Jurkat, Clone E6-1 (cell line): ENCODE results near the gene CD86.
"Not testable (repeated sequence)": the region's sequence is repeated elsewhere in the genome, so short reads cannot be mapped to it uniquely, and the experiment has no call there.

Source experiments
- DNase-seq: peaks from one replicate; pipeline ENCODE4 v3.0.0-alpha.2; 2011; ENCODE audit warnings: low read depth, low spot score
- H3K4me3 ChIP-seq: 2 replicates; pipeline ENCODE4 v1.5.1; 2011; ENCODE audit warnings: mild to moderate bottlenecking, low read length, control low read depth, moderate library complexity

Gene CD86

DNA sequence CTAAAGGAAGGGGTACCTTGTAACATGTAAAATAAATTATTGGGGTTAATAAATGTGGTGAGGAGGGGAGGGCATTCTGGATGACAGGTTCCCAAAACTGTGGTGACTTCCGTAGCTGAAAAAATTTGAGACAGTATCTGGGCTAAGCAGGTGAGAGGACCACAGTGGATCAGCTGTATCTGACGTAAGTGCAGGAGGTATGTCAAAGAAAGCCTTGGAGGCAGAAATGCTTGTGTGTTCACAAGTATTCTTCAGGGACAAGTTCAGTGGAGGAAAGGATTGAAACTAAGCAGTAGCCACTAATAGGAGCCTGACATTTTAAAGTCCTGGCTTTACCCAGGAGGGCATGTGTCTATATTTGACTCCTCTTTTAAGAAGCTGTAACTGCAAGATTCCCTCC lies 52.0 kb downstream of the CD86 start:
- no peak overlapping the region for H3K4me3 ChIP-seq
- DNase-seq: no peak

- H3K4me3 ChIP-seq: no peak overlapping the region
- no peak for DNase-seq
Observed at GRCh38 chr3:122111974-122112373, 56.8 kb downstream of the CD86 start.

GRCh38 chr3:122112754-122113153 lies 57.6 kb downstream of the CD86 start:
- no peak for DNase-seq
- H3K4me3 ChIP-seq: no peak overlapping the region

DNA sequence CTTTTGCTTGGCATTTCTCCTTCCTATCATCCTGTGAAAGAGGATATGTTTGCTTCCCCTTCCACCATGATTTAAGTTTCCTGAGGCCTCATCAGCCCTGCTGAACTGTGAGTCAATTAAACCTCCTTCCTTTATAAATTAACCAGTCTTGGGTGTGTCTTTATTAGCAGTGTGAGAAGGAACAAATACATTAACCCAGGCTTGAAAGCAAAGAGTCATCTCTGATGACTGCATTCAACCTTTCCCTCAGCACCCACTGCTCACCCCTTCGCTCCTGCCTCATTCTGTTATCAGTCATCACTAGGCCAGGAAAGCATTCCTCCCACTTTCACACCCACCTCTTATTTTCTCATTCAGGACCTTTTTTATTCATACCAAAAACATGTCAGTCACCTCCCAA lies 68.7 kb downstream of the CD86 start:
- no peak for DNase-seq
- H3K4me3 ChIP-seq: no peak overlapping the region

DNA sequence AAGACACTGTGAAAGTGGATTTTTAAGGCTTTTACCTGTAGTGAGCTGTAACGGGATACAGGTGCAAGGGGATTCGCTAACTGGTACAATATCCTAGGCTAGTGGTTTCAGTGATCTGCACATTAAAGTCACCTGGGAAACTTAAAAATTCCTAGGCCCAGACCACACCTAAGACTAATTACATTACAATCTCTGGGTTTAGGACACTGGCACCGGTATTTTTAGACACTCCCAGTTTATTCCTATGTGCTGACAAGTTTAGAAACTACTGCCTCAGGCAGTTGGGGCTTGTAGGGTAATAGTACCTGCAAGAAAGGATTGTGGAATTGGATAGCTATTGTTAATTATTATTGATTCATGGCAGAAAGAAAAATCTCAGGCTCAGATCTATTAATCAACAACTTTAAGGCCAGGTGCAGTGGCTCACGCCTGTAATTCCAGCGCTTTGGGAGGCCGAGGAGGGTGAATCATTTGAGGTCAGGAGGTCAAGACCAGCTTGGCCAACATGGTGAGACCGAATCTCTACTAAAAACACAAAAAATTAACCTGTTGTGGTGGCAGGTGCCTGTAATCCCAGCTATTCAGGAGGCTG lies 77.9 kb downstream of the CD86 start:
- DNase-seq: no peak
- H3K4me3 ChIP-seq: no peak overlapping the region

GRCh38 chr3:122146466-122146865 lies 91.3 kb downstream of the CD86 start:
- H3K4me3 ChIP-seq: no peak overlapping the region
- DNase-seq: no peak

- no peak for DNase-seq
- no peak overlapping the region for H3K4me3 ChIP-seq
Observed at GRCh38 chr3:122148941-122149627, 93.9 kb downstream of the CD86 start.

DNA sequence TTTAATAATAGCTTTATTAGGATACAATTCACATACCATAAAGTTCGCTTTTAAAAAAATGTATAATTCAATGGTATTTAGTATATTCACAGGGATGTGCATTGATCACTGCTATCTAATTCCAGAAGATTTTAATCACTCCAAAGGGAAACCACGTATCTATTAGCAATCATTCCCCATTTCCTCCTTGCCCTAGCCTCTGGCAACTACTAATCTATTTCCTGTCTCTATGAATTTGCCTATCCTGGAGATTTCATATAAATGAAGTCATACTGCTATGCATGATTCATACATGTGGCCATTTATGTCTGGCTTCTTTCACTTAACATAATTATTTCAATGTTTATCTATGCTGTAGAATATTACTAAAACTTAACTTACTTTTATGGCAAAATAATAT lies 96.3 kb downstream of the CD86 start:
- no peak for DNase-seq
- no peak overlapping the region for H3K4me3 ChIP-seq

DNA sequence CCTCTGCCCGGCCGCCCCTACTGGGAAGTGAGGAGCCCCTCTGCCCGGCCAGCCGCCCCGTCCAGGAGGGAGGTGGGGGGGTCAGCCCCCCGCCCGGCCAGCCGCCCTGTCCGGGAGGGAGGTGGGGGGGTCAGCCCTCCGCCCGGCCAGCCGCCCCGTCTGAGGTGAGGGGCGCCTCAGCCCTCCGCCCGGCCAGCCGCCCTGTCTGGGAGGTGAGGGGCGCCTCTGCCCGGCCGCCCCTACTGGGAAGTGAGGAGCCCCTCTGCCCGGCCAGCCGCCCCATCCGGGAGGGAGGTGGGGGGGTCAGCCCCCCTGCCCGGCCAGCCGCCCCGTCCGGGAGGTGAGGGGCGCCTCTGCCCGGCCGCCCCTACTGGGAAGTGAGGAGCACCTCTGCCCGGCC lies 109.8 kb downstream of the CD86 start:
- not testable (repeated sequence) for DNase-seq, H3K4me3 ChIP-seq

DNA sequence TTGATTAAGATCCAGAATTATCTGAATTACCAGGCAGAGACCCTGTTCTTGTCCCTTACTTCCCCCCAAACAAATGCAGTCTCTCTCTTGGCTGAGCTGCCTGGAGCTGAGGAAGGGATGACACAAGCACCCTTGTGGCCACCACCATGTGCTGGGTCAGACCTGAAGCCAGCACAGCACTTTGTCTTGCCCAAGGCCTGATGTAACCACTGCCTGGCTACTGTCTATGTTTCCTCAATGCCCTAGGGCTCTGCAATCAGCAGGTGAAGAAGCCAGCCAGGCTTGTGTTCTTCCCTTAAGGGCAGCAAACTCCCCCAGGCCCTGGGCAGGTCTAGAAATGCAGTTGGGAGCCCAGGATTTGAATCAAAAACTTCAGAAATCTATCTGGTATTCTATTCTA lies 112.5 kb downstream of the CD86 start:
- DNase-seq: no peak
- H3K4me3 ChIP-seq: no peak overlapping the region

DNA sequence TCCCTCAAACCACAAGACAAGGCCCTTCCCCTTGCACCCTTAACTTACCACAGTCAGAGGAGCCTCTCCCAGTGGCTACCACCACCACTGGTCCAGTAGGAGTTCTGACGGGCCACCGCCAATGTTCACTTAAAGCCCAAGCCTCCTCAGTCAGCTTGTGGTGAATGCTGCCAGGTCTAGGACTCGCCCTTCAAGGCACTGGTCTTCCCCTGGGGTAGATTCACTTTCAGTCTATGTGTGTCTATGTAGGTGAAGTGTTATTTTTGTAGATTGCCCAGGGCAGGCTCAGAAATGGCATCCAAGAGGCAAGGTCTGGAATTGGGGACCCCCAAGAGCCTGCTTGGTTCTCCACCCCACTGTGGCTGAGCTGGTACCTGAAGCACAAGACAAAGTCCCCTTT lies 112.9 kb downstream of the CD86 start:
- no peak overlapping the region for H3K4me3 ChIP-seq
- DNase-seq: no peak

- no peak overlapping the region for H3K4me3 ChIP-seq
- DNase-seq: no peak
Observed at GRCh38 chr3:122169911-122170310, 114.7 kb downstream of the CD86 start.
